ENCODE data around the gene RAB3GAP1. TPM values are rescaled to one million over a fixed set of nuclear protein-coding genes. Genes with fewer than 3 reads are reported as not detected.

RAB3GAP1 gene
- total RNA-seq (10 to 100 TPM; 40.7 to 64.2 (median 53.8) TPM), polyA plus RNA-seq (10 to 100 TPM; 17.5 to 27.2 TPM)
- long read RNA-seq, donor 1, full-length matches to known transcripts = 9 of 27 reads
- long read RNA-seq, donor 1, partial matches to known transcripts = 7 of 27 reads
- long read RNA-seq, donor 1, other reads (novel, unspliced or antisense) = 11 of 27 reads
- long read RNA-seq, donor 2, full-length matches to known transcripts = 15 of 32 reads
- long read RNA-seq, donor 2, partial matches to known transcripts = 6 of 32 reads
- long read RNA-seq, donor 2, other reads (novel, unspliced or antisense) = 11 of 32 reads
- long read RNA-seq, donor 3, full-length matches to known transcripts = 14 of 67 reads
- long read RNA-seq, donor 3, partial matches to known transcripts = 45 of 67 reads
- long read RNA-seq, donor 3, other reads (novel, unspliced or antisense) = 8 of 67 reads

- Histone ChIP-seq H3K9me3 (no peaks in the 10 kb centered on the region), H3K27me3 (no peaks in the 10 kb centered on the region), H3K4me1 (peaks cover 3 to 49% (median 33%) of the 10 kb centered on the region in 9 donors), H3K4me3 (peak within 1 kb of the TSS; percentile 50 to 92 (median 82)), H3K27ac (peak within 1 kb of the TSS; percentile 80 to 97 (median 93)), H3K36me3 (peaks cover 0 to 5% (median 0%) of the 10 kb centered on the region in 9 donors)
- intact Hi-C loops (cut with DNase I) = loop anchor here in 1 of 10 donors (10.0 kb wide), 1 partner anchor 63 kb away; no protein-coding TSS in a partner anchor
- 0 to 1% methylated on average over 45 of the region's 45 CpGs for WGBS, 2 donors
- no peak for TF ChIP-seq CTCF (IDR thresholded peaks at IDR 0.05)
- peak; percentile 93 to 96 (median 94) for ATAC-seq
- peak; percentile 70 to 78 for DNase-seq
Observed at GRCh38 chr2:135052042-135052876, at the start of gene RAB3GAP1. Gene RAB3GAP1, plus strand, starts transcription at chr2:135052292. Its CDS starts 16 bp downstream, at chr2:135052308.

- Histone ChIP-seq H3K4me1 (peaks cover 0 to 7% (median 0%) of the 10 kb centered on the region in 9 donors), H3K9me3 (no peaks in the 10 kb centered on the region), H3K27ac (no peak overlapping the region), H3K27me3 (peaks cover 0 to 29% (median 16%) of the 10 kb centered on the region in 7 donors), H3K4me3 (no peak overlapping the region), H3K36me3 (no peaks in the 10 kb centered on the region)
- no peak for ATAC-seq
- no peak for DNase-seq
- intact Hi-C loops (cut with DNase I) = loop anchor here in 6 of 10 donors (5.0 to 10.0 kb wide), 3 partner anchors 582 to 802 kb away; no protein-coding TSS in a partner anchor
- TF ChIP-seq CTCF (IDR thresholded peaks at IDR 0.05) = no peak
- WGBS, 2 donors = 84 to 86% methylated on average over 4 of the region's 4 CpGs
Observed at GRCh38 chr2:135002836-135003235, 49.3 kb upstream of the RAB3GAP1 start.

GRCh38 chr2:135004005-135004746 lies 47.9 kb upstream of the RAB3GAP1 start:
- WGBS, 2 donors = 9 to 10% methylated on average over 17 of the region's 17 CpGs
- Histone ChIP-seq H3K4me3 (no peak overlapping the region), H3K4me1 (peaks cover 0 to 7% (median 0%) of the 10 kb centered on the region in 9 donors), H3K36me3 (no peaks in the 10 kb centered on the region), H3K27me3 (peaks cover 0 to 33% (median 23%) of the 10 kb centered on the region in 7 donors), H3K9me3 (no peaks in the 10 kb centered on the region), H3K27ac (no peak overlapping the region)
- ATAC-seq (peak; percentile 91 to 100 (median 95)), DNase-seq (peak; percentile 65 to 74)
- intact Hi-C loops (cut with DNase I) = loop anchor here in 9 of 10 donors (1.0 to 10.0 kb wide), 6 partner anchors 581 to 801 kb away; no protein-coding TSS in a partner anchor
- TF ChIP-seq CTCF (IDR thresholded peaks at IDR 0.05) = peak; percentile 82 to 96 (median 91)

All from heart right ventricle (tissue), 16 donors.